SK-N-SH (cell line): Measurements from ENCODE around the gene METRNL.

Source experiments
- CTCF ChIP-seq: fragments of 200-600 bp; sonication (generic); IDR thresholded peaks from 2 replicates; pipeline ENCODE4 v1.6.1; 2017; ENCODE audit warnings: antibody characterized with exemption, mild to moderate bottlenecking, moderate library complexity
- EZH2phosphoT487 ChIP-seq: fragments of 200-600 bp; sonication (generic); IDR thresholded peaks from 2 replicates; pipeline ENCODE4 v1.6.1; 2017; ENCODE audit warnings: low read depth, mixed run types, mild to moderate bottlenecking, antibody characterized with exemption, moderate library complexity, borderline replicate concordance
- FOXM1 ChIP-seq: IDR thresholded peaks from 2 replicates; pipeline ENCODE4 v1.4.0; 2012; ENCODE audit warnings: low read depth, mild to moderate bottlenecking
- MAX ChIP-seq: IDR thresholded peaks from 2 replicates; pipeline ENCODE4 v1.4.0; 2012; ENCODE audit warnings: low read depth
- SIN3A ChIP-seq: IDR thresholded peaks from 2 replicates; pipeline ENCODE4 v1.6.1; 2012; ENCODE audit warnings: low read depth, mild to moderate bottlenecking, low read length, moderate library complexity, borderline replicate concordance
- TAF1 ChIP-seq: IDR thresholded peaks from 2 replicates; pipeline ENCODE4 v1.6.1; 2012; ENCODE audit warnings: low read depth, mild to moderate bottlenecking, low read length, moderate library complexity, borderline replicate concordance
- USF2 ChIP-seq: fragments of 150-350 bp; IDR thresholded peaks from 2 replicates; pipeline ENCODE4 v1.6.1; 2017; ENCODE audit warnings: antibody characterized with exemption, low read length, low read depth, borderline replicate concordance
- YY1 ChIP-seq: IDR thresholded peaks from 2 replicates; pipeline ENCODE4 v1.4.0; 2012; ENCODE audit warnings: low read depth, mild to moderate bottlenecking

GRCh38 chr17:83093506-83093905 is 14.1 kb downstream of the METRNL start:
- TF ChIP-seq MAX (no peak), YY1 (no peak), USF2 (no peak), CTCF (no peak), SIN3A (no peak), EZH2phosphoT487 (no peak), FOXM1 (no peak), TAF1 (no peak)
